Measurements from ENCODE around the gene PACSIN2.
"Not testable (repeated sequence)": the region's sequence is repeated elsewhere in the genome, so short reads cannot be mapped to it uniquely, and the experiment has no call there.

PACSIN2 gene

DNA sequence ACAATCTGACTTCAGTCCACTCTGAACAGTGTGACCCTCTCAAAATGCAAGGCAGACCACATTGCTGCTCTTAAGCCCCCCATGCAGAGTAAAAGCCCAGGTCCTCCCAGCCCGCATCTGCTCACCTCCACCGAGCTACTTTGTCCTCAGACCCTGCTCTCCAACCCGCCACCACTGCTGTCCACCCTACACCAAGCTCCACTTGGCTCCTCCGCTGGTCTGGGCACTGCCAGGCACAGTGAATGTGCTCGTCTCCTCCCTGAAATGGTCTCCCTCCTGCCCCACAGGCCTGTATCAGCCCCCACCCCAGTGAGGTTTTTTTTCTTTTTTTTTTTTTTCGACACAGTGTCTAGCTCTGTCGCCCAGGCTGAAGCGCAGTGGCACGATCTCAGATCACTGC lies 90.5 kb downstream of the PACSIN2 start:
- DNase-seq, result no peak

DNA sequence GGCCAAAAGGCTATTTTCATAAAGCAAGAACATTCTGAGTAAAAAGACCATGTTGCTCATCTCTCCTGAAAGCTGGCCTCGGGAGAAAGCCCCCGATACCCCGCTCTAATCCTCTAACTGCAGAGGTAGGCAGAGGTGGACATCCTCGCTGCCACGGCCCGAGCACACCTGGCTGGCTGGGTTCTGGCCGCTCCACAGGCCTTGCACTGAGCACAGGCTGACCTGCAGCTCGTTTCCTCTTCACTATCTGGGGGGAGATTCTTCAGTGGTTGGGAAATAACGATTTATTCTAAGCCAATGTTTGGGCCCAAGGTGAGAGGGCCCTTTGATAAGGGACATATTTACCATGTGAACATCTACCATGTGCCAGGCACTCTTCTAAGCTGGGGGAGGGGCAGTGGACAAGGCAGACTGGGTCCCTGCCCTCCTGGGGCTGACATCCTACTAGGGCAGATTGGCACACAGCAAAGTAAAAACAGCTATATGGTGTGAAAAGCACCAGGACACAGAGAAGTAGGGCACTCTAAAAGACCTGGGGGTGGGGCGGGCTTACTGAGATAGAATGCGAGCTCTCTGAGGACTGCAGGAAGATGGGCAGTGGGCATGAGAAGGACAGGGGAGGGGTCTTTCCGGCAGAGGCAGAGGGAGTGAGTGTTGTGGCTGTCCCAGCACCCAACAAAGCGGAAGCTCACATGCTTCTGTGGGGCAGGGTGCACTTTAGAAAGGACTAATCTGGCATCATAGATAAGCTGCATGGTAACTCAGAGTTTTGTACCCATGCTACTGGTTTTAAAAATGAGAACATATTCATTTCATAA lies 92.4 kb downstream of the PACSIN2 start:
- peak in 2 of 3 donors; percentile 49 to 60 for DNase-seq

DNA sequence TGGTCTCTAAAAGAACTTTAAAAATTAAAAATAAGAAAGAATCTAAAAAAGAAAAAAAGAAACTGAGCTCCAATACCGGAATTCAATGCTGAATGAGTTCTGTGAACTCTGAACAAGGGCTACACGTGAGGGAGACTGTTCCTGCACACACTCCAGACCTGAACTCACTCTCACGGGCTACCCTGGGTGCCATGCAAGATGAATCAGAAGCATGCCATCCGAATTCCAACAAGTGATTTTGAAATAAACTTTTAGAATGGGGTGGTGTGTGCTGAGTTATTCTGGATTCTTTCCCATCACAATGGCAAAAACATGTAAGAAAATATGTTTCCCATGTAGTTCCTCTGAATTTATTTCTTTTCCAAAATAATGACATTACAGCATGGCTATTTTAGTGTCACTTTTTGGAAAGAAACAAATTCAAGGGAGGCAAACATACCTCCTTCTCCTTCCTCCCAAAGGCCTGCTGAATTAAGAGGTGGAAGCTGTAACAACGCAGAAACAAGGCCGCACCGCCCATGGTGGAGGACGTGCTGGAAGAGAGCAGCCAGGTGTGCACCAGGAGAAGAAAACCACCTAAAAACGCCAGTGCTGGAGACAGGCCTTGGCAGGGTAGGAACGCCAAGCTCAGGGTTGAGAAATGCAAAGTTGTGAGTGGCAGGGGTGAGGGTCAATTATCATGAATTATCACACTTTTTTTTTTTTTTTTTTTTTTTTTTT lies 94.7 kb downstream of the PACSIN2 start:
- DNase-seq, result no peak

DNA sequence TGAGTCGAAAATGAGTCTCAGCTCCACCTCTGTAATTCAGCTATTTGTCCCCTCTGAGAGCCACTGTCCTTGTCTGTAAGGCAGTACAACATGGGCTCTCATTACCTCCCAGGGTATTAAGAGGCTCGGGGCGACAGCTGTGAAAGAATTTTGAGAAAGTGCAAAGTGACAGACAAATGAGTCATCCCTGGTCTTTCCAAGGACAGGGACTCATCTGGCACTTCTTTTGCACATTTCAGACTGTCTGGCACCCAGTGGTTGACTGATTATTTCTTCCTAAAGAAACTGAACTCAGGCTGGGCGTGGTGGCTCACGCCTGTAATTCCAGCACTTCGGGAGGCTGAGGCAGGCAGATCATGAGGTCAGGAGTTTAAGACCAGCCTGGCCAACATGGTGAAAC lies 95.8 kb downstream of the PACSIN2 start:
- DNase-seq, result peak; percentile 54 to 76 (median 69)

DNA sequence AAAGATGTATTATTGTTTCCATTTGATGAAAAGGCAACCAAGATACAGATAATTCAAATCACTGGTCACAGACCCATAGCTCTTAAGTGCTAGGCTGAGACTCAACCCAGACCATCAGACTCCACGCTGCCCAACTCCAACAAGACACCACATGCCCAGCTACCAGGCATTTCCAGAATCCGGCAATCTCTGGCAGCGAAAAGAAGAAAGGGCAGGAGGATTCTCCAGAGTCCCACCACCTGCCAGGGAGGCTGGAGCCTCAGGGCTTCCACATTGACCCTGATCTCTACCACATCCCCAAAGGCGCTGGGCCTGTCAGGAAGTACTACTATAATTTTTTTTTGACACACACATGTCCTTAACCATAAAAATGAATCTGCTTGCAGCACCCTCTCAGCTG lies 96.4 kb downstream of the PACSIN2 start:
- no peak for DNase-seq

DNA sequence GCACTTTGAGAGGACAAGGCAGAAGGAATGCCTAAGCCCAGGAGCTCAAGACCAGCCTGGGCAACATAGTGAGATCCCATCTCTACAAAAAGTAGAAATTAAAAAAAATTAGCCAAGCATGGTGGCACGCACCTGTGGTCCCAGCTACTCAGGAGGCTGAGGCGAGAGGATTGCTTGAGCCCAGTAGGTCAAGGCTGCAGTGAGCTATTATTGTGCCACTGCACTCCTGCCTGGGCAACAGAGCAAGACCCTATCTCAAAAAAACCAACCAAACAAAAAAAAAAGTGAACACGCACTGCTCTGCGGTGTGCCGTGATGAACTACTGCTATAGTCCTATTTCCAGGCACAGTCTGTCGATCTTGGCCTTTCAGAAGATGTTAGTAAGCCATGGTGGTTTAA lies 97.6 kb downstream of the PACSIN2 start:
- DNase-seq, result not testable (repeated sequence)

DNA sequence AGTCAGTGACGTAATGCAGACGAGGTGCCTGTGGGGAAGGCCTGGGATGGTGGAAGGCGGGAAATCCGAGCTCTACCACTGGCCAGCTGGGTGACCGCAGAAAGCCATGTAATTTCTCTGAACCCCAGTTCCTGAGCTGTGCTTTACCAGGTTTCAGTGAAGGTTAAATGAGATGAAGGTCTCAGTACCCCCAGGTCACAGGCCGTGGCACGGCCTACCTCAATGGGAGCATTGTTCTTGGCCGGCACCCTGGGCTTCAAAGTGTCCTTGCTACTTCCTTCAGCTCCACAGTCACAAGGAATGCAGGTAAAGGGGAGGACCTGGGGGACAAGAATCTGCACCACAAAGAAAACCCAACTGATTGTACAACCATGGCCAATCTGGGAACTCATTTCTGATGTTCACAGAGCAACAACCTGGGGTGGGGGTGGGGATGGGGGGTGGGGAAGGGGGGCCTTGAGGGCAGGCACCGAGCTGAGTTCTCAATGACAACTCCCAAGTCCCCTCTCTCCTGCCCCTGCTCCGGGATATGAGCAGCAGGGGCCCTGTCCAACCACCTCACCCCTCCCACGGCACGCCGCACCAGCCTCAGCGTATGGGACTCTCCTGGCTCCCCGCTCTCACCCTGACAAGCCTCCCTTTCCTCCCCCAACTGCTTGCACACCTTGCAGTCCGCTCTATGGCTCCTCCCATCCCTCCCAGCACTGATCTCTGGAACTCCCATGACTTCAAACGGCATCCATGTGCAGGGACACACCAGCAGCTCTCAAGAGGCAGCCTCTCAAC lies 98.8 kb downstream of the PACSIN2 start:
- DNase-seq, result no peak

DNA sequence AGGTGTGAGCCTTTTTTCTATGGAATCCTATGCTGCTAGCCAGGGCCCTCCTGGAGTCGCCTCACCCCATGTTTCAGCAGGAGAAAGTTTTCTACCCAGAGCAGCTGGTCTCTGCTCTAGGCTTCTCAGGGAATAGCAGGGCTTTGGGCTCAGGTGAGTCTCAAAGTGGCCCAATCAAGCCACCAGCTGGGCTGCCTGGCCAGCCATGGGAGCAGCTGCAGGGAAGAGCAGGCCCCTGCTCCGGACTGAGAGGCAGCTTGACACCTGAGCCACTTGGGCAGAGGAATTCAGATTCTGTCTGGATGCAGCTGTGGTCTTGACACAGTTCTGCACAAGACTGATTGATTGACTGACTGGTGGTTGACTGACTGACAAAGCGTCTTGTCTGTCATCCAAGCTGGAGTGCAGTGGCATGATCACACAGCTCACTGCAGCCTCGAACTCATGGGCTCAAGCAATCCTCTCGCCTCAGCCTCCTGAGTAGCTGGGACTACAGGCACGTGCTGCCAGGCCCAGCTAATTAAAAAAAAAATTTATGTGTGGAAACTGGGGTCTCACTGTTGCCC lies 100.4 kb downstream of the PACSIN2 start:
- no peak for DNase-seq

DNA sequence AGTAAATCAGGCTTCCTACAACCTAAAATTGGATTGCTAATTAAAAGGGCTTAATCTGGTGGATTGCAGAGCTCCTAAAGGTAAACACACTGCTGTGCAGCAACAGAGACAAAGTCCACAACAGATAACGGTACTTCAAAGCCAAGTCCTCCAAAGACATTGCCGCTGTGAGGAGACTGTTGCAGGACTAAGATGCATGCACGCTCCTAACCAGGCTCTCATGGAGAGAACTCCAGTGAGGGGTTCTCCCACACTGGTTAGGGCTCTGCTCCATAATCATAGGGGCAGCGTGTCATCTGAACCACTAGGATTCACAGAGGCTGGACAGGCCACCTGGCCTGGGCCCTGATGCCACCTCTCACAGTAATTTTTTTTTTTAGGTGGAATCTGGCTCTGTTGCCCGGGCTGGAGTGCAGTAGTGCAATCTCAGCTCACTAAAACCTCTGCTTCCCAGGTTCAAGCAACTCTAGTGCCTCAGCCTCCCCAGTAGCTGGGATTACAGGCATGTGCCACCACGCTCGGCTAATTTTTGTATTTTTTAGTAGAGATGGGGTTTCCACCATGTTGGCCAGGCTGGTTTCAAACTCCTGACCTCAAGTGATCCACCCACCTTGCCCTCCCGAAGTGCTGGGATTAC lies 101.0 kb downstream of the PACSIN2 start:
- DNase-seq, result no peak

DNA sequence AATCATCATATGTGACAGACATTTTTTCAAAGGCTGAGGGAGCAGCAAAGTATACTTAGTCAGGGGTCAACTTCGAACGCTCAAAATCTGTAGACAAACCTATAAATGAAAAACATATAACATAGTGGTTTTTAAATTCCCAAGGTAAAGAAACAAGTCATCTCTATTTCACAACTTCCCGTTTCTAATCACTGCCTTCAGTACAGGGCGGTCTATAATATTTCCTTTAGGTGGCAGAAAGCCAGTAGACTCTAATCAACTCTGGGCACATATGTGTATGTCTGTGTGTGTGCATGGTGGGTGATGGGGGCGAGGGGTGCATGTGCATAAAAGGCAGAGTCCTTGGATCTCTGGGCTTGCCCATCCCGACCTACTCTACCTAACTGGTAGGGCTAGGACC lies 102.9 kb downstream of the PACSIN2 start:
- DNase-seq, result peak in 2 of 3 donors; percentile 52 to 61

DNA sequence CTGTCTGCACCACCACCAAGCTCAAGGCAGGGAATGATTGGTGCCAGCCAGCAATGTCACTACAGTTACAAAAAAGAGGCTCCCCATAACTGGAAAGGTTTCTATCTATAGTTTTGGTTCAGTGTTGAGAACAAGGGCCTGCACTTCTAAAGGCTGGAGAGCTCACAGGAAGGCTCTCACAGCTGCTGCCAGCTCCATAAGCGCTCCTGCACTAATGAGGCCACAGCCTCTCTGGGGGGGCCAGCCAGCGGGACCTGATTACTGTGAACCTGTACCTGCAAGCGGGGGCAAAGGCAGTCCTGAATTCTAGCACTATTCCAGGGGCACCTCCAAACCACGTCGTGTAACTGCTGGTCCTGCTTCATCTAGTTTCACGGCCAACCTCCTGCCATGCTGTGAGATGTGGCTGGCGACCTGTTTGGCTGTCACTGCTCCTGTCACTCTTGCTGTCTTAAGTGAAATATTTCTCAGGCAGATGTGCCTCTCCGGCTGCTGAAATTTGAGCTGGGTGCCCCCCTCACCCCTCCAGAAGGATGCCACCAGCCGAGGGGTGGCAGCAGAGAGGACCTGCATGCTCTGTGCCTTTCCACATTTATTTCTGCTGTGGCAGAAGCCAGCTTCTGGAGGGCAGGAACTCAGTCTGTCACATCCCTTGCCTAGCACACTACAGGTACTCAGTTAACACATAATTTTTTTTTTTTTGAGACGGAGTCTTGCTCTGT lies 104.6 kb downstream of the PACSIN2 start:
- no peak for DNase-seq

DNA sequence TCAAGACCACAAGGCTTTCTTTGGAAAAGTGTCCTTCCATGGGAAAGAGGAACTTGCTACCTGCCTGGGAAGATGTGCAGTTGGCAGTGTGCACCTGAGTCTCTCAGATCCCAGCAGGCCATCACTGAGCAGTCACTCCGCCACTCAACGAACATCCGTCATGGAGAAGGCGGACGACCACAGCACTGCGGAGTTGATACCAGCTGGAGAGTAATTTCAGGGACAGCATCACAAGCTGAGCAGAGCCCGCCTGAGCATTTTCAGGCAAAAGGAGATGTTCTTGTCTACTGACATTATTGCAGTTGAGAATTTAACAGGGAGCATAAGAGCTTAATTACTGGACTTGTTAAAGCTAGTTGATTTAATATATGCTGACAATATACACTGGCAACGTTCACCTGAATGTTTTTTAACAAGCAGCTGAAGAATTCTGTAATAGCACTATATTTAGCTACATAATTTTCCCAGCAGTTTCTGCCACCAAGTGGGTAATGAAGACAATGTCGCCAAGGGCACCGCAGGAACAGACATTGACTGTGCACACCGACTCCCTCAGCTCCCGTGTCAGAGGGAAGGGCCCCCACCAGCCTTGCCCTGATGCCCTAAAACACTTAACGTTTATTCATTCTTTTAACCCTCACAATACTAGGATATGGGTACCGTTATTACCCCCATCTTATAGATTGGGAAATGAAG lies 105.4 kb downstream of the PACSIN2 start:
- DNase-seq, result no peak

DNA sequence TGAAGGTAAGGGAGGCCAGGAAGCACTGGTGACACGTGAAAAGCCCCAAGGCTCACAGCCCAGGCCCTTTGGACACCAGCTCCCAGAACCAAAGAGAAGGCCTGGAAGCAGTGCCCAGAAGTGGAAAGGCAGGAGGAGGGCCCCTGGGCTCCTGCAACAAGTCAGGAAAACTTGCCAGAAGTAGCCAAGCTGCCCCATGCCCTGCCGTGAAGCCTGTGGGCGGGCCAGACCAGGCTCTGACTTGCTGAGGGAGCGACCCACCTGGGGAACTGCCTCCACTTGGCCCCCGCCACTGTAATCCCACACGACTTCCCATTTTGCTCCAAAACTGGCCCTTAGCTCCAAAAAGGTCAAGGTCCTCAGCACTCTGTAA lies 106.6 kb downstream of the PACSIN2 start:
- DNase-seq, result no peak

DNA sequence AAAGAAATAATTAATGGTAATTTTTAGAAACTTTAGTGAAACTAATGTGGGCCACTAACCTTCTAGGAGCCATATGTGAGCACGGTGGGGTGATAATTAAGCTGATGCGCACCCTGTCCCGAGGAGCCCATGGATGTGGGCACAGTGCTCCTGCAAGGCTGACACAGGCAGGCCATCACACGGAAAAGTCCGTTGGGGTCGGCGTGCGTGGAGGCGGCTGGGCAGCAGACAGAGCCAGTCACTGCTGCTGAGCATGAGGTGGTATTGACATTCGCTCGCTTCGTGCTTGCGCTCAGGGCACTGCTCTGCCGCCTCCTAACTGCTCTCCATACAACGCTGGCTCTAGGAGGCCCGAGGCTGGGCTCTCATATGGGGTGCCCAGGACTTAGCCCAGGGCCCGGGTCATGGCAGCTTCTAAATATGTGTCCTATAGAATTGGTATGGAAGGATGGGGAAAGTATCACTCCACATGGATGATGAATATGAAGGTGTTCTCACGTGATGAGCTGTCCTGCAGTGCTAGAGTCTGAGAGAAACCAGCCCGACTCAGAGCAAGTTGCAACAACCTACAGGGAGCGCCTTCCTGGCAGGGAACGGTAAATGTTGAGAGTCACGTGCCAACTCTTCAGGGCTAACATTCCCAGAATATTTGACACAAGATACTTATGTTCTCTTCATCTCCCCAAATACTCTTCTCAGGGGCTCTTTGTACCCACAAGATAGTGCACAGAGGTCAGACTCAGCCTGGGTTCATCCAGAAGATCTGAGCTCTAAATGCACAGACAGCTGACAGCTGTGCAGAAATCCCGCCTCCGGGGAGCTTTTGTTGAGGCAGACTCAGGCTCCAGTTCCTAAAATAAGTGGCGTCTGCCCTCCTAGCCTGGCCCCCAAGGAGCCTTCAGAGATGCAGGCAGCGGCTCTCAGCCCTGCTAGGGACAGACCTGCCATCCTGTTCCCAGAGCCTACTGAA lies 107.3 kb downstream of the PACSIN2 start:
- no peak for DNase-seq

DNA sequence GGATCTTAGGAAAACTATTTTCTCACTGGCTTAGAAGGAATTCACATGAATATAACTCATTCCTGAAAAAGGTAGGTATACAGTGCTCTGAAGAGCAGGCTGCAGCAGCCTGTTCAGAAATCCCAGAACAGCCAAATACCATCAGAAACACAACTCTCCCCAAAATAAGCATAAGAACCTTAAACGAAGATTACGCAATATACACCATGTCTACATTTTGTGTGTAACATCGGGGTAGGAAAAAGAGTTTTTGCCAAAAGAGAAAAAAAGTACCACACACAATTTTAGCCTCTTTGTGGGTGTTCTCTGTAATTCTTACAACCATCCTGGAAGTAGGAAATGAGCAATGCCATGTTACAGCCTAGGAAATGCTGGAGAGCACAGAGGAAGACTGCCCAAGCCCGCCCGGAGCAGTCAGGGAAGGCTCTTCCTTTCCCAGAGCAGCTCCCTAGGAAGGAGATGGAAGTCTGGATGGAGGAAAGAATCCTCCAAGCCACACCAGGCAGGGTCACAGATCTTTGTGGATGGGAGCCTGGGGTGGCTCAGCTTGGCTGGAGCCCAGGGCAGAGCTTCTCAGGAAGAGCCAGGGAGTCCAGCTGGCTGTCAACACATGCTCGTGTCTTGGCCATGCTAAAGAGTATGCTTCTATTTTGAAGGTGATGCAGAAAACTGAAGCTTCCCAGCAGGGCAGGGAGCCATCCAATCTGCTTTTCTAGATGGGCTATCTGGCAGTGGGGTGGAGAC lies 108.2 kb downstream of the PACSIN2 start:
- DNase-seq, result no peak

DNA sequence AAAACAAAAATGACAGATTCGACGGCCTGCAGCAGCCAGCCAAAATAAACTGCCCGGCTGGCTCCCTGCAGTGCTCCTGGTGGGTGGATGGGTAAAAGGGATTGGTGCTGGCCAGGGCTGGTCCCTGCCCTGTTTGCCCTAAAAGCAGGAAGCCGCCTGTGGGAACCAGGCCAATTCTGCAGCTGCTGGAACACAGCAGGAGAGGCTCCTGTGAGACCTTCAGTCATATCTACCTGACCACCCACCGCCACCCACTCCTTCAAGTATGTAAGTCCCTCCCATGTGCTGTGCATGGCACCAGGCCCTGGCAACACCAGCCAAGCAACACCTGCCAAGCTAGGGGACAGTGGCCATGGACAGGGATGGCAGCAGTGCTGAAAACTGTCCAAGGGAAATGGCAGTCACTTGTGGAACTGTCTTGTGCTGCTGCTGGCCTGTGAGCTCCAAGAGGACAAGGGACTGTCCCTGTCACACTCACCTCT lies 109.2 kb downstream of the PACSIN2 start:
- no peak for DNase-seq

DNA sequence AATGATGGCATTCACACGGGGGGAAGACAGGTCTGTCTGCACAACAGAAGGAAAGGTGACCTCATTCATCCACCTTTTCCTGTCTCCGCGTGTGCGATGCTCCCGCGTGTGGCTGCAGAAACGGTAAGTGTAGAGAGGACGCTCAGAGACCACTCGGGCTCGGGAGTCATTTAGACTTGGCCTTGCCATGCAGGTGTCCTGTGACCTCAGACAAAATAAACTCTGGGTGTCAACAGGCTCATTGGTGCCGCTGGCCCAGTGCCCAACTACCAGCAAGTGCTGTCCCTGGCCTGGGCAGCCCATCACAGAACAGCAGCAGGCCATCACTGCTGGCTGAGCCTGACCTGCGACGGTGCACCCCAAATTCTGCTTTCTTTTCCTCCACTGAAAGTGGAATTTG lies 109.7 kb downstream of the PACSIN2 start:
- no peak for DNase-seq

DNA sequence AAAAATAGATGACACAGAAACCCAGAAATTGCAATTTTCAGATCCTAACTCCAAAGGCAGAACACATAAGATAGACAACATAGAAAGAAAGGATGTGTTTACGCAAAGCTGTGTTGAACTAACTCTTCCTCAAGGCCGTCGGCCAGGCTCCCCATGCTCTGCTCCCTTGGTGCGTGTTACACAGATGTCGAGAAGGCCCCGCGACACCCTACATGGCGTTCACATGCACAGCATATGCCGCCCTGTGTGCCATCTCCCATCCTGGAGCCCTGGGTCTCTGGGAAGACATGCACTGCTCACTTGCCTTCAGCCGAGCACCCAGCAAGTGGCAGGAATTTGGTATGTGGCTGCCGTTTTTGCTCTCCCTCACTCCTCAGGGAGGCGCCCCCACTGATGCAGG lies 110.9 kb downstream of the PACSIN2 start:
- DNase-seq, result no peak

DNA sequence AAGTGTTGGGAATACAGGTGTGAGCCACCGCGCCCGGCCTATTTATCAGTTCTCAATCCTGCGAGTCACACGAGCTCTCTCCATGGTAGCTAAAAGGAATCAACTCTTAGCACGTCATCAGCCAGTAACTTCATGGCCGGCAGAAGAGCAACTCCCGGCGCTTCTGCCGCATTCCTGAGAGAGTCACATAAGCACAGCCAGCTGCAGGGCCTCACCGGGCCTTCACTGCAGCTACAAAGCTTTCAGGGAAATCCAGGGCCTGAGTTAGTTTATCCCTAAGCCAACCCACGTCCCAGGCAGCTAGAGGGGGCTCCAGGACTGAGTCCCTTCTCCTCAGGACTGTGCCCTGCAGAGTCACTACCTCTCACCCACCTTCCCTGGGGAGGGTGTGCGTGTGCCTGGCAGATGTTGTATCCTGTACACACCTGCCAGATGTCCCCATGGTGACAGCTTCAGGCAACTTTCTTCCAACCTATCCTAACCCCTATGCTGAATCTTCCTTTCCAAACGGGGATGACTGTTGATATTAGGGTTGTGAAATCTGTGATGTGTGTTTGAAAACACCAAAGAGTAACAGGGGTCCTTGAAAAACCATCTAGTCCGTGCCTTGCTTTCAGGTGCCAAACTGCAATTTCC lies 112.0 kb downstream of the PACSIN2 start:
- DNase-seq, result no peak
